Spleen (tissue), 11 donors: ENCODE measurements around the gene ABCA4. TPM values are rescaled to one million over a fixed set of nuclear protein-coding genes. Genes with fewer than 3 reads are reported as not detected.
"Not testable (repeated sequence)": the region's sequence is repeated elsewhere in the genome, so short reads cannot be mapped to it uniquely, and the experiment has no call there.

Experiments
- DNase-seq: peaks from one replicate; pipeline ENCODE4 v3.0.0-alpha.2; 2020
- H3K27ac ChIP-seq, 8 donors: fragments of 200-600 bp; sonication (generic) in 7 of 8; 1 replicate in 4 of 8; 2 replicates in 4 of 8; pipeline versions ENCODE4 v1.5.0 to v1.8.0; 2016 to 2021; ENCODE audit warnings: inconsistent platforms in 4 of 8, mild to moderate bottlenecking in 4 of 8, moderate library complexity in 1 of 8
- H3K27me3 ChIP-seq, 7 donors: fragments of 200-600 bp; sonication (generic) in 6 of 7; replicated peaks in 1 of 7; 1 replicate in 4 of 7; 2 replicates in 3 of 7; pipeline versions ENCODE4 v1.5.0 to v1.8.0; 2016 to 2021; ENCODE audit warnings: inconsistent platforms in 3 of 7, mild to moderate bottlenecking in 1 of 7
- H3K36me3 ChIP-seq, 6 donors: fragments of 200-600 bp; sonication (generic) in 5 of 6; 1 replicate in 4 of 6; 2 replicates in 2 of 6; pipeline versions ENCODE4 v1.5.0 to v1.8.0; 2016 to 2021; ENCODE audit warnings: inconsistent platforms in 2 of 6
- H3K4me1 ChIP-seq, 6 donors: fragments of 200-600 bp; sonication (generic) in 5 of 6; 1 replicate in 3 of 6; 2 replicates in 3 of 6; pipeline versions ENCODE4 v1.5.0 to v1.8.0; 2016 to 2021; ENCODE audit warnings: inconsistent platforms in 3 of 6
- H3K4me3 ChIP-seq, 8 donors: fragments of 200-600 bp; sonication (generic) in 7 of 8; 1 replicate in 4 of 8; 2 replicates in 4 of 8; pipeline versions ENCODE4 v1.5.0 to v1.8.0; 2016 to 2021; ENCODE audit warnings: inconsistent platforms in 4 of 8, mild to moderate bottlenecking in 4 of 8, moderate library complexity in 2 of 8
- H3K9me3 ChIP-seq, 8 donors: fragments of 200-600 bp; sonication (generic) in 7 of 8; 1 replicate in 4 of 8; 2 replicates in 4 of 8; pipeline versions ENCODE4 v1.5.0 to v1.8.0; 2016 to 2021; ENCODE audit warnings: inconsistent platforms in 4 of 8
- CTCF ChIP-seq, 11 experiments: fragments of 200-600 bp in 7 of 11; fragments of 450-650 bp in 4 of 11; sonication (generic) in 4 of 11; IDR thresholded peaks in 8 of 11; conservative IDR thresholded peaks in 3 of 11; 1 replicate in 7 of 11; 2 replicates in 4 of 11; pipeline versions ENCODE4 v1.4.0 to v1.8.0; 2016 to 2021; ENCODE audit warnings: antibody characterized with exemption in 11 of 11, inconsistent platforms in 4 of 11, mild to moderate bottlenecking in 1 of 11
- POLR2A ChIP-seq, 3 donors: fragments of 450-650 bp; IDR thresholded peaks; one replicate each; pipeline ENCODE4 v1.5.1; 2017; ENCODE audit warnings: antibody characterized with exemption in 3 of 3, mild to moderate bottlenecking in 1 of 3
- POLR2AphosphoS5 ChIP-seq, 3 donors: sonication (generic); formaldehyde crosslinking; IDR thresholded peaks; one replicate each; pipeline ENCODE4 v1.5.1; 2017; ENCODE audit warnings: antibody characterized with exemption in 3 of 3
- WGBS, 5 donors: extraction: QIAGEN DNeasy Blood & Tissue Kit in 3 of 5; methylation state at CpG; one replicate each; pipeline versions ENCODE4 v1.1.5 to v1.1.7; 2013 to 2018; 5-methylcytosine and 5-hydroxymethylcytosine counted together
- intact Hi-C: fragments of 100-400 bp; cut with DNase I; formaldehyde crosslinking; loops from one replicate; pipeline ENCODE4 v1.15.0; 2023; ENCODE audit warnings: low total_unique reads
- polyA plus RNA-seq, 3 donors: library from polyadenylated mRNA; stranded (reverse); fragments of 200-250 nt; gene quantifications; one replicate each; pipeline ENCODE4 v1.2.1, GENCODE V29; 2013
- total RNA-seq, 7 donors: library from RNA; depleted of rRNA in 3 of 7; stranded (reverse); fragments of >200 nt in 3 of 7; fragmentation: NEBNext Ultra II Directional in 4 of 7; extraction: Animal tissue kit (Norgen Biotek cat#: 25700) in 4 of 7; gene quantifications; one replicate each; pipeline versions ENCODE4 v1.1.0 to v1.2.1, GENCODE V29; 2016 to 2021
- donor health status: healthy with polysubstance abuse.
- donor health status: DM: no; HTN: no; CAD: no; lungs with moderate emphysema.
- donor health status: DM: no; HTN: no; CAD: no.
- donor health status: Bipolar disorder and iron deficiency.
- donor health status: healthy.
- donor health status: DM: no; HTN: no; CAD: no.
- donor health status: DM: yes; HTN: yes; CAD: no.

ABCA4 gene
- total and polyA plus RNA-seq, 10 donors = 0.04 to 0.64 (median 0.24) TPM

- TF ChIP-seq POLR2A (IDR thresholded peaks at IDR 0.05) (no peak), POLR2AphosphoS5 (IDR thresholded peaks at IDR 0.05) (no peak), CTCF (IDR thresholded peaks at IDR 0.05 in 8 of 11, conservative IDR thresholded peaks at IDR 0.05 in 3 of 11) (no peak)
- no peaks in the 10 kb centered on the region for H3K9me3 ChIP-seq
- no peaks in the 10 kb centered on the region for H3K4me1 ChIP-seq
- peaks cover 0 to 9% (median 0%) of the 10 kb centered on the region in 7 donors for H3K27me3 ChIP-seq
- no peak for DNase-seq
- intact Hi-C loops = no loop called here
- no peaks in the 10 kb centered on the region for H3K36me3 ChIP-seq
- no peak overlapping the region for H3K27ac ChIP-seq
- no peak overlapping the region for H3K4me3 ChIP-seq
- WGBS, 5 donors = 63 to 81% (median 74%) methylated on average over 3 of the region's 3 CpGs
Observed at GRCh38 chr1:93999840-94000415, 121.0 kb downstream of the ABCA4 start.

- DNase-seq, H3K27me3 ChIP-seq, intact Hi-C loops, H3K4me1 ChIP-seq, H3K36me3 ChIP-seq, H3K9me3 ChIP-seq, H3K4me3 ChIP-seq, H3K27ac ChIP-seq: not testable (repeated sequence)
- 81 to 95% (median 85%) methylated on average over 4 of the region's 4 CpGs for WGBS, 5 donors
Observed at GRCh38 chr1:93998532-93998931, 122.4 kb downstream of the ABCA4 start.

GRCh38 chr1:93997756-93998155 is 123.2 kb downstream of the ABCA4 start:
- no peak overlapping the region for H3K4me3 ChIP-seq
- H3K27ac ChIP-seq = no peak overlapping the region
- H3K27me3 ChIP-seq = peaks cover 0 to 13% (median 0%) of the 10 kb centered on the region in 7 donors
- no peaks in the 10 kb centered on the region for H3K36me3 ChIP-seq
- 76 to 87% (median 84%) methylated on average over 7 of the region's 7 CpGs for WGBS, 5 donors
- TF ChIP-seq POLR2AphosphoS5 (IDR thresholded peaks at IDR 0.05) = no peak
- intact Hi-C loops = no loop called here
- no peaks in the 10 kb centered on the region for H3K4me1 ChIP-seq
- H3K9me3 ChIP-seq = no peaks in the 10 kb centered on the region
- no peak for DNase-seq

- Histone ChIP-seq H3K27ac (no peak overlapping the region), H3K4me1 (no peaks in the 10 kb centered on the region), H3K4me3 (no peak overlapping the region), H3K9me3 (no peaks in the 10 kb centered on the region), H3K36me3 (no peaks in the 10 kb centered on the region), H3K27me3 (peaks cover 0 to 20% (median 0%) of the 10 kb centered on the region in 7 donors)
- TF ChIP-seq POLR2A (IDR thresholded peaks at IDR 0.05) (no peak), POLR2AphosphoS5 (IDR thresholded peaks at IDR 0.05) (no peak), CTCF (IDR thresholded peaks at IDR 0.05 in 8 of 11, conservative IDR thresholded peaks at IDR 0.05 in 3 of 11) (no peak)
- no peak for DNase-seq
- WGBS, 5 donors = 51 to 63% (median 54%) methylated on average over 5 of the region's 5 CpGs
- intact Hi-C loops = no loop called here
Observed at GRCh38 chr1:93995837-93996536, 125.0 kb downstream of the ABCA4 start.

- 72 to 90% (median 82%) methylated on average over 6 of the region's 6 CpGs for WGBS, 5 donors
- intact Hi-C loops = no loop called here
- DNase-seq = no peak
- Histone ChIP-seq H3K4me3 (no peak overlapping the region), H3K4me1 (peaks cover 0 to 15% (median 2%) of the 10 kb centered on the region in 6 donors), H3K27ac (no peak overlapping the region), H3K36me3 (no peaks in the 10 kb centered on the region), H3K9me3 (no peaks in the 10 kb centered on the region), H3K27me3 (peaks cover 0 to 32% (median 0%) of the 10 kb centered on the region in 7 donors)
- TF ChIP-seq CTCF (IDR thresholded peaks at IDR 0.05 in 8 of 11, conservative IDR thresholded peaks at IDR 0.05 in 3 of 11) (no peak), POLR2A (IDR thresholded peaks at IDR 0.05) (no peak), POLR2AphosphoS5 (IDR thresholded peaks at IDR 0.05) (no peak)
Observed at GRCh38 chr1:93993731-93994130, 127.2 kb downstream of the ABCA4 start.
